LoVo (cell line): ENCODE data around the gene SPON2.
A peak's percentile ranks its signal among the peaks of the same experiment; 100 is the strongest.

ENCODE experiments used
- DNase-seq: peaks from one replicate; pipeline ENCODE4 v3.0.0-alpha.2; 2016; ENCODE audit warnings: low spot score

SPON2 gene

GRCh38 chr4:1172971-1173757, 781 bp upstream of the SPON2 start:
- DNase-seq, result no peak

DNA sequence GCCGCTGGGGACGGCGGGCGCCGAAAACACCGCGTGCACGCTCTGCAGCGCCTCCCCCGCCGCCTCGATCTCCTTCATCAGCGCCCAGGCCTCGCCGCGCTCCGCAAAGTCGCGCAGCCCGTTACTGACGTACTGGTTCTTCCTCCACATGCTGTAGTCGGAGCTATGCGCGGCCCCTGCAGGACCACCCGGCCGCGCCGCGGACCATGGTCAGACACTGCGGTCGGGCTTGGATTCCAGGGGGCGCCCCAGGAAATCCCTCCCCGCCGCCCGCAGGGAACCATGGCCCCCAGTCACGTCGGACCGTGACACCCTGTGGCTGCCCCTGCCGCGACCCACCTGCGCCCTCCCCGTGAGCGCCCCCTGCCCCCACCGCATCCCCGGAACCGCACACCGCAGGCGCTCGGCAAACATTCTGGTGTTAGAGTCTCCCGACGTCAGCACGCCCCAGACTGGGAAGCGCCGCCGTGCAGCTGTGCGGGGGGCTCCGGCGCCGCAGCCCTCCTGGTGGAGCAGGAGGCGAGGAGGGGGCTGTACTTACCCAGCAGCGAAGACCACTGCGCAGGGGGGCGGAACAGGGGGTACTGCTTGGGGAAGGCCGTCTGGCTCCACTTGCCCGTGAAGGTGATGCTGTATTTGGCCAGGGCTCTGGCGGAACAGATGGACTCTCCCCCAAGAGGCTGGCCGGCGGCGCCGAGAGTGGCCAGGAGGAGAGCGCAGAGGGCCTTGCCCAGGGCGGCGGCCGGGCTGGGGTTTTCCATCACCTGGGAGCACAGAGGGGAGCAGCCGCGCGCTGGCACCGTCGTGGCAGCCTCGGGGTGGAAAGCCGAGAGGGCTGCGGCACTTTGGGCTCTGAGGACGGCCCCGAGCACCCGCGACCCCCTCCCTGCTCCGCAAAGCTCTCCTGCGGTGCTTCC, 814 bp downstream of the SPON2 start:
- no peak for DNase-seq

GRCh38 chr4:1170976-1171310, 1.4 kb downstream of the SPON2 start:
- DNase-seq, result no peak

- no peak for DNase-seq
These were observed 2.0 kb downstream of the SPON2 start for GRCh38 chr4:1170156-1170975.

GRCh38 chr4:1169691-1170096, 2.7 kb downstream of the SPON2 start:
- no peak for DNase-seq

- DNase-seq, result no peak
These were observed 3.2 kb downstream of the SPON2 start for GRCh38 chr4:1169171-1169671.

DNA sequence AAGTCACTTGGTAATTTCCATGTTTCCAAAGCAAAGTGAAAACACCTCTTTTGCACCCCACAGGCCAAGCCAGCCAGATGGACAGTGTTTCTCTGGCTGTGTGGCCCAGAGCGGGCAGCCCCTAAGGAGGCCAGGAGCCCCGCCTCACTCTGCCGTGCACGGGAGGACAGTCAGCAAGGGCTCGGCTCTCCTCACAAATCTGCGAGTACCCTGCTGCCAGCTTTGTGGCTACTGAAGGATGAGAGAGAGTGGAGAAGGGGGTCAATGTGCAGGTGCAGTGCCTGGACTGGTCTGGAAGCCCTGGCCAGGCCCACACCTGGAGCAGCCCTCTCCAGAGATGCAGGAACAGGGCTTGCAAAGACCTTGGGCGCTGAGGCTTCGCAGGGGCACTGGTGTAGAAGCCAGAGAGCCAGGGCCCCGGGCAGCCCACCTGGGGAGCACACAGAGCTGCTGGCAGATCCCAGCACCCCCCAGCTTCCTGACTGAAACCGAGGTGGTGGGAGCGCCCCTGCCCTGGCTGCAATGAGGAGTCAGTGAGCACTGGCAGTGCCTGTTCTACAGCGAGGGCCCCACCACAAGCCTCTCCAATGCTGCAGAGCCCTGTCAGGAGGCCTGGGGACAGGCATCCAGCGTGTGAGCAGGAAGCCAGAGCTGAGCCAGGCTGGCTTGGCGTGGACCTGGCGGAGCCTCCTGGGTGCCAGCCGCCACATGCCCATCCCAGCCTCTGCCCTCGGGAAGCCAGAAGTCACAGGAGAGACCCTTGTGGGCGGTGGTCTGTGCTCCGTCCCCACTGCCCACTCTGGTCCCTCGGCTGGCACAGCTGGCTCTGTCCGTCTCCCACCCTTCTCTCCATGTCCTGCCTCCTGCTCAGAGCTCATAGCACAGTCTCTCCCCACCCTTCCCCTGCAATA, 3.9 kb downstream of the SPON2 start:
- DNase-seq, result no peak

GRCh38 chr4:1167244-1167949, 5.0 kb downstream of the SPON2 start:
- peak; percentile 95 for DNase-seq

GRCh38 chr4:1166509-1167243, 5.7 kb downstream of the SPON2 start:
- DNase-seq, result no peak

DNA sequence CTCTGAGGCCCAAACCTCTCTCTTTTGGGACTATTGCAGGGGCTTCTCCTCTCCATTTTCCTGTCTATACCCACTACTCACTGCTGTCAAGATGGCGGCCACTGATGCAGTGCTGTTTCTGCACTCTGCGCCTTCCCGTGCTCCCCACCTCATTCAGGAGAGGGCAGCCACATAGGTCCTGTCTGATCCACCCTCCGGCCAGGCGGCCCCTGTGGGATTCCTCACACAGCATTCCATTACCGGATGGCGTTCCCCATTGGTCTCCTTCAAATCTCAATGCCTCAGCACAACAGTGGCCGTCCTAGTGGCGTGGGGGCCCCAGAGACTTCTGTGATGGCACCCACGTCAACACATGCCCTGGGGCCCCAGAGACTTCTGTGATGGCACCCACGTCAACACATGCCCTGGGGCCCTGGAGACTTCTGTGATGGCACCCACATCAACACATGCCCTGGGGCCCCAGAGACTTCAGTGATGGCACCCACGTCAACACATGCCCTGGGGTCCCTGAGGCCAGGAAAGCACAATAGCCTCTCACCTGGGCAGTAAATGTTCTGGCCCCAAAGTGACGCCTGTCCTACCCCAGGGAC, 7.3 kb downstream of the SPON2 start:
- no peak for DNase-seq

DNA sequence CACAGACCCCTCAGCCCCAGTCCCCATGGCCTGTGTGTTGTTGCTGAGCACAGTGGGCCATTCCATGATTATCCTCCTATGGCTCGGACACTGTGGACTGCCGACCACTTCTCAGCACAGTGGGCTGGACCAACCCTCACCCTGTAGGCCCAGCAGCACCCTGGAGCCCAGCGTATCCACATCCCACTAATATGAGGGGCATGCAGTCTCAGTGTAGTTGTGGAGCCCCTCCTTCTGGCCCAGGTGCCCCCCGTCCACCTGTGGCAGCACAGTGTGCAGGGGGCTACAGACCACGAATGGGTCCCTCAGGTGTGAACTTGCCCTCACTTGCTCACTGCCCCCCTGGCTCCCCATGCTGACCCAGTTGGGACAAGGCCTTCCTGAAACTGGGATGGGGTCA, 7.9 kb downstream of the SPON2 start:
- DNase-seq, result no peak

DNA sequence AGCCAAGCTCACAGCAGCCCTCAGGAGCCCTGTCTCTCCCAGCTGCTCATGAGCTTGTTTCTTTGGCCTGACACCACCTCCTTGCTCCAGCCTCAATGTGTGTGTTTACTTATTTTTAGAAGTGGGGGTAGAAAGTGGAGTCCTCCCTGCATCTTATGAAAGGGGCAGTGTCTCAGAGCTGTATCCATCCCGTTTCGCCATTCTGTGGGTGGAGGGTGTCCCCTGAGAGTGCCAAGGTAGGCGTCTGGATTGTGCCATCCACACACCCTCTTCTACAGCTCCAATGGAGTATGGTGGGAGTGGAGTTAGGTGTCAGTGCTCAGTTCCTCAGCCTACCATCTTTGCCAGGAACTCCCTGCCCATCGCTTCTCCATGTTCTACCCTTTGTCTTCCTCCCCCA, 8.3 kb downstream of the SPON2 start:
- no peak for DNase-seq

DNA sequence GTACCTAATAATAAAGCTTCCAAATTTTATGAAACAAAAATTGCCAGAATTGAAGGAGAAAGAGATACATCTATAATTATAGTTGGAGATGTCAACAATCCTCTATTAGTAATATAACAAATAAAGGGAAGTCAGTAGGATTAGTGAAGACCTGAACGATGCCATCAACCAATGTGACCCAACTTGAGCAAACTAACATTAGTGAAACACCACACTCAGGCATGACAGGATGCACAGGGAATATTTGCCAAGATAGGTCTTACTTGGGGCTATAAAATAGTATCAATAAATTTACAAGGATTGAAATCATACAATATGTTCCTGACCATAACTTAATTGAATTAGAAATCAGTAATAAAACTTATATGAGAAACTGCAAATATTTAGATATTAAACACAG, 12.0 kb downstream of the SPON2 start:
- no peak for DNase-seq

- no peak for DNase-seq
These were observed 16.3 kb downstream of the SPON2 start for GRCh38 chr4:1156069-1156468.

GRCh38 chr4:1155314-1155713, 17.1 kb downstream of the SPON2 start:
- no peak for DNase-seq

GRCh38 chr4:1154523-1155182, 17.7 kb downstream of the SPON2 start:
- DNase-seq, result no peak

- DNase-seq, result no peak
These were observed 18.3 kb downstream of the SPON2 start for GRCh38 chr4:1154126-1154522.

DNA sequence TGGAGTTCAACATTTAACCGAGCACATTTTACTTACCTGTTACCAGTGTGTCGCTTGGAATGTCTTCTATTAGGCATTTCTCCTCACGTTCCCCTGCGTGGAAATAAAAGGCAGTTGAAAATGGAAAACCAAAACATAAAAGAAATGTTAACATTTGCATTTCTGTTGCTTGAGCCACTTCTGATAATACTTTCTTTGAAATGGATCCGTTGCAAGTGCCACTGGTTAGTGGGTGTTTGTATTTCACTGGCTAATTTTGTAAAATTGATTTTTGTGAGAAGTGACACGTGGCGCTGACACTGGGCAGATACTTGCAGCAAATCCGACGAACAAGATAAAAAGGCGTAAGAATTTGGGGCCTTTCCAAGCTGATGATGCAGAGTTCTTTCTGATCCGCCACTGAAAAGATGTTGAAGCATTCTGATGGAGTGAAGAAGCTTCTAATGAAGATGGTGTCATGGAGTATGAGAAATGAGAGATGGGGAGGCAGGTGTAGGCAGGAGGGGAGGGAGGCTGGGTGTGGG, 18.8 kb downstream of the SPON2 start:
- DNase-seq, result no peak

DNA sequence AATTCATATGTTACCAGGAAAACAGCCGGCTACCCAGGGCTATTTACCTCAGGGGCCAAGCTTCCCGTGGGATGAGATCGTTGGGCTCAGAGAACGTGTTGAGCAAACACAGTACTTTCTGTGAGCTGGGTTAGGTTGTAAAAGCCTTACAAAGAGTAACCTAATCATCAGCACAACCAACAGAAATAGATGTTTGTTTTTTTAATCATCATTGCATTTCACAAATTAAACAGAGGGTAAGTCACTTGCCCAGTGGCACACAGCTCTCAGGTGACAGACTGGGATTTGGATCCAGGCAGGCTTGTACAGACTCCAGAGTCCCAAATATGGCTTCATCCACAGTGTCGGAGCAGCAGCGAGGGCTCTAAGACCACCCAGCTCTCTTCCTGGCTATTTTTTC, 20.1 kb downstream of the SPON2 start:
- no peak for DNase-seq
